ENCODE results near the gene TNNC1. TPM values are rescaled to one million over a fixed set of nuclear protein-coding genes. Genes with fewer than 3 reads are reported as not detected.

Gene TNNC1
- total and polyA plus RNA-seq, 8 donors, result 0.40 to 6.3 (median 1.5) TPM

DNA sequence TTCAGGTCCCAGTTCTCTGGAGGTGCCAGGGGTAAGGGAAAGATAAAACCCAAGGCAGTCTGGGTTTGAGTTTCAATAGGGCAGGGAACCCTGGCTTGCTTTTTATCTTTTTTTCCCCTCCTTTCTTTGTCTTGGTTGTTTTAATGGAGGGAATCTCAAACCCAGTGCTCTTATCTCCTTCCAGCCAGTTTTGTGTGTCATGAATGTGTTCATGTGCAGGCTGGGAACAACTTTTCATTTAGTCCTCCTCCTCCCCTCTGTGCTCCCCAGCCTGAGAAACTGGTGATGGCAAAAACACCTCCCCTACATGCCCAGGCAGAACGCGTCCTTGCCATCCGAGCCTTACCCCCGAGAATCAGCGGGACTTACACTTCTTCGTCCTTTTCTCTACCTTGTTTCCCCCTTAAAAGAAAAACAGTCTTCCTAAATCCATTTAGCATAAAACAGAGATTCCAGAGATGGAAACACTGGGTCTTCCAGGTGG is 19.8 kb downstream of the TNNC1 start:
- 86 to 92% methylated on average over 6 of the region's 6 CpGs for WGBS, 2 donors
- Histone ChIP-seq H3K27ac (no peak overlapping the region), H3K9me3 (no peaks in the 10 kb centered on the region), H3K4me1 (no peaks in the 10 kb centered on the region), H3K27me3 (no peaks in the 10 kb centered on the region), H3K4me3 (no peak overlapping the region), H3K36me3 (no peaks in the 10 kb centered on the region)
- ATAC-seq (no peak), FAIRE-seq (no peak), DNase-seq (no peak)
- no peak for TF ChIP-seq CTCF (IDR thresholded peaks at IDR 0.05)
- intact Hi-C loops (cut with DNase I), result no loop called here

DNA sequence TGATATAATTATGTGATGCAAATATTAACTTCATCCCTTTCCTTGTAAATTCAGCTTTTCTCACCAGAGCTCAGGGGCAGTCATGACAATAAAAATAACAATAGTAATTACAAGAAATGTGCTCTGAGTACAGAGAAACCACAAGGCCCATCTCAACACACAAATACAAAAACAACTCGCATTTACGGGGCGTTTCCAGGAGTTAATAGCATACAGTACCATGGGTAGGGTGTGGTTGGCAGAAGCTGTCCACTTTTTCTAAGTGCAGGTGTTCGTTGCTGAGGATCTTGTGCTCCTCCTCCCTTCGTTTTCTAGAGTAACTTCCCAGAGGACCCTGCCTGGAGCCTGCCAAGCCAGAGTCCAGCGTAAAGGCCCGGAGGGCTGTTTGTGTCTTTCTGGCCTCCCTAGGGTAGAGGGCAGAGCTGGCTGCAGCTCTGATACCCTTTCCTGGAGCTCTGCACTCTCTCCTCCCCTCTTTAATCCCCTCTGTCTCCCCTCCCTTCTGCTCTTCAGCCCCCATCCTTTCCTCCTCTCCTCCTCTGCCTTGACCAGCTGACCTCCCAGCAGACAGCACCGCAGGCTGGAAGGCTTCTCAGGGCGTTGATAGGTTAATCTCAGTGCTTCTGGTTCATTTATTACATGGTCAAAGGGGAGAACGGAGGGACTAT is 20.4 kb downstream of the TNNC1 start:
- DNase-seq, result no peak

GRCh38 chr3:52432691-52433141 is 21.1 kb downstream of the TNNC1 start:
- FAIRE-seq, result no peak
- no peak for ATAC-seq
- no peak for TF ChIP-seq CTCF (IDR thresholded peaks at IDR 0.05)
- intact Hi-C loops (cut with DNase I), result no loop called here
- WGBS, 2 donors, result 57 to 62% methylated on average over 4 of the region's 4 CpGs
- DNase-seq, result peak in 1 of 6 donors; percentile 33
- Histone ChIP-seq H3K4me1 (no peaks in the 10 kb centered on the region), H3K9me3 (no peaks in the 10 kb centered on the region), H3K27ac (no peak overlapping the region), H3K27me3 (no peaks in the 10 kb centered on the region), H3K4me3 (no peak overlapping the region), H3K36me3 (no peaks in the 10 kb centered on the region)

More for the DNA sequence above, 20.4 kb downstream of the TNNC1 start:
- H3K4me3 ChIP-seq, result no peak overlapping the region
- FAIRE-seq (no peak), ATAC-seq (no peak)
- no peaks in the 10 kb centered on the region for H3K9me3 ChIP-seq
- no peaks in the 10 kb centered on the region for H3K27me3 ChIP-seq
- 75 to 80% methylated on average over 10 of the region's 10 CpGs for WGBS, 2 donors
- no peaks in the 10 kb centered on the region for H3K36me3 ChIP-seq
- intact Hi-C loops (cut with DNase I), result no loop called here
- no peak overlapping the region for H3K27ac ChIP-seq
- no peak for TF ChIP-seq CTCF (IDR thresholded peaks at IDR 0.05)
- H3K4me1 ChIP-seq, result no peaks in the 10 kb centered on the region

DNA sequence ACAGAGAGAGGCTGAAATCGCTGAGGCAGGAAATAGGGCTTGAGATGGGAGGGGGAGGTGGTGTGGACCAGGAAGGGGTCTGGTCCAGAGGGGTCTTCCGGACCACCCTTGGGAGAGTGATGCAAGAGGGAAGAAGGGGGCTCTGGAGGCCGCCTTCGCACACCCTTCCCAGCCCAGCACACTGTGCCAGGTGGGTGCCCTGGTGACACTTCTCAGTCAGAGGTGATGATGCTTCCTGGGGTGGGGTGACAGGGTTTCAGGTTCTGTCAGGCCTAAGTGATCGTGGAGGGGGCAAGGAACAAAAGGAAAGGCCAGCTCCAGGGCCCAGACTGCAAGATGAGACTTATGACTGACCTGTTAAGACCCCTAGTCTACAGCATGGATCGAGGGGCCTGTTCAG is 21.6 kb downstream of the TNNC1 start:
- no peaks in the 10 kb centered on the region for H3K27me3 ChIP-seq
- no peak overlapping the region for H3K4me3 ChIP-seq
- DNase-seq, result no peak
- H3K4me1 ChIP-seq, result no peaks in the 10 kb centered on the region
- no peak for TF ChIP-seq CTCF (IDR thresholded peaks at IDR 0.05)
- H3K36me3 ChIP-seq, result no peaks in the 10 kb centered on the region
- H3K9me3 ChIP-seq, result no peaks in the 10 kb centered on the region
- ATAC-seq, result no peak
- WGBS, 2 donors, result 69 to 74% methylated on average over 5 to 6 of the region's 6 CpGs
- H3K27ac ChIP-seq, result no peak overlapping the region
- FAIRE-seq, result no peak
- intact Hi-C loops (cut with DNase I), result no loop called here
